Activated CD4-positive, alpha-beta T cell treated with anti-CD3 and anti-CD28 coated beads for 48 hours (primary cell): ENCODE measurements around the gene ARHGAP44.
"Not testable (repeated sequence)": the region's sequence is repeated elsewhere in the genome, so short reads cannot be mapped to it uniquely, and the experiment has no call there.

ENCODE experiments used
- DNase-seq: peaks from one replicate; pipeline ENCODE4 v3.0.0-alpha.2; 2020

Gene ARHGAP44

GRCh38 chr17:12826431-12826830 is 37.1 kb downstream of the ARHGAP44 start:
- no peak for DNase-seq

- no peak for DNase-seq
These were observed 41.5 kb downstream of the ARHGAP44 start for GRCh38 chr17:12830777-12831247.

DNA sequence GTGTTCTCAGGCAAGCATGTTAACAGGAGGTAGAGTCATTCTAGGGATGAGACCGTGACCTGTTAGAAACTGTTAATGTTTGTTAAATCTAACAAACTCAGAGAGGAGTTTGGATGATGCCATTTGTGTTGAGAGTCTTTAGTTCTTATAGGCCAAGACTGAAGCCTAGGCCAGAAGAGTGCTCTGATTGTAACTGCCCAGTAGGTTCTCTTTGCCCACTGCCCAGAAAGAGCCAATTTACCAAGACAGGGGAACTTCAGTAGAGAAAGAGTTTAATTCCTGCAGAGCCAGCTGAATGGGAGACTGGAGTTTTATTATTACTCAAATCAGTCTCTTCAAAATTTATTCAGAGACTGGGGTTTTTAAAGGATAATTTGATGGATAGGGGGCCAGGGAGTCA is 42.5 kb downstream of the ARHGAP44 start:
- DNase-seq = no peak

- no peak for DNase-seq
These were observed 49.7 kb downstream of the ARHGAP44 start for GRCh38 chr17:12839042-12839441.

GRCh38 chr17:12842936-12843335 is 53.6 kb downstream of the ARHGAP44 start:
- no peak for DNase-seq

DNA sequence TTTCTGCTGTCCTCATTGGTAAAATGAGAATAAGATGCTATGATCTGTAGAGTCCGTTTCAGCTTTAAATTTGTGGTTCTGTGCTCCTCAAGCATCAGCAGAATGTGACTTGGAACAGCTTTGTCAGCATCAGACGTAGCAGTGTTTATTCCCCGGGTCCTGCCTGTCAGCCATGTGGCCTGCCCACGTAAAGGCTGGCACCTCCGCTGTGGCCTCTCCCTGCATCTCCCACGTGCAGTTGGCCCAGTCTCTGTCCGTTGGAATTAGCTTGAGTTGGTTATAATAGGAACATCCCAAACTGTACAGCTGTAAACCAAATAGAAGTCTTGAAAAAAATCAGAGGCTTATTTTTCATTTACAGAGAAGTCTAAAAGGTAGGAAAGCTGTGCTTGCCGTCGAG is 61.7 kb downstream of the ARHGAP44 start:
- DNase-seq = no peak

DNA sequence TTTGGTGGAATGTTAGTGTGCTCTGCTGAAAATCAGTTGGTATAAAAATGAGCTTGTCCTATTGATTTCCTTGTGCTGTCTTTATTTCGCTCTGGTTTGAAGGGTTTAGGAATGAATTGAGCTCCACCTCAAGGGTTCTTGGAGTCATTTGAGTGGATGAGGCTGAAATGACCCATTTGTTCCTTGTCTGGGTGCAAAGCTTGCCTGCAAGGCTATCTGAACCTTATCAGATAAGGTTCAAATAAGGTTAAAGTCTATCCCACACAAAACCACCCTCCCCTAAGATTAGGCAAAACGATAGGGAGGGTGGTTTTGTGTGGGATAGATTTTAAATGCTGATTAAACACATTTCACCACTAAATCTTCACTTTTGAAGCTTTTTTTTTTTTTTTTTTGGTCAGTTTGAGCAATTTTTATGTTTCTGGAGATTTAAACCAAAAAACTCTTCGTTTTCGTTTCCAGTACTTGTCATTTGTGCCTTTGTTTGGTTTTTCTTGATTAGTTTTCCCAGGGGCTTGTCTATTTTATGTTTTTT is 62.7 kb downstream of the ARHGAP44 start:
- DNase-seq = no peak

DNA sequence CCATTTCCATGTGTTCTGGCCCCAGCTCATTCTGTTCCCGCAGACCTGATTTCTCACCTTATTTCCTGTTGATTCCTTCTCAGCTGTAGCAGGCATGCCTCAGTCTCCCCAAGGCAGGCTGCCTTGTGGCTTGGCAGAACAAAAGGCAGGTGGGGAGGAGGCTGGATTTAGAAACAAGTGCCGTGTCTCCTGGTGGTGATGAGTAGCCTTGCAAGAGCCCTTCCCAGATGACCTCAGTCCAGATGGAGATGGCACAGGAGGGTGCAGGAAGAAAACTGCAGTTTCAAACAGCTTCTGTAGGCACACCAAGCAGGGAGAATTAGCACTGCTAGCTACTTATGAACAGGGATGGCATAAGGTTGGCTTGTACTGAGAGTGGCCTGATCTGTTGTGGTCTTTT is 64.6 kb downstream of the ARHGAP44 start:
- no peak for DNase-seq

- DNase-seq = no peak
These were observed 67.1 kb downstream of the ARHGAP44 start for GRCh38 chr17:12856416-12856815.

DNA sequence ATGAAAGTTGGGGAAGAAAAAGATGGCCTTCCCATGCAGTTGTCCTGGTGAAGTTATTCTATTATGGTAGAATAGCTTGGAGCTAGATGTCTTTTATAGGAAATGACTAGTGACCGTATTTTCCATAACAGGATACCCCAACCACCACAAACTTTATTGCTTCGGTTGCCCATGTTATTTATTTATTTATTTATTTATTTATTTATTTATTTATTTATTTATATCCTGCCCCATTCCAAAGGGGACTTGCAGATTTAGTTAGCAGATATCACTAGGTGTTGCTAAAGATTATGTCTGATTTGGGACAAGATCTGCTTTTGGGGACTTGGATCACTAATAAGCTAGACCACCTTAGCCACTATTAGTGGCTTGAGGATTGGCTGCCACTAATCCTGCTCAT is 68.3 kb downstream of the ARHGAP44 start:
- no peak for DNase-seq

- no peak for DNase-seq
These were observed 70.2 kb downstream of the ARHGAP44 start for GRCh38 chr17:12859520-12859919.

DNA sequence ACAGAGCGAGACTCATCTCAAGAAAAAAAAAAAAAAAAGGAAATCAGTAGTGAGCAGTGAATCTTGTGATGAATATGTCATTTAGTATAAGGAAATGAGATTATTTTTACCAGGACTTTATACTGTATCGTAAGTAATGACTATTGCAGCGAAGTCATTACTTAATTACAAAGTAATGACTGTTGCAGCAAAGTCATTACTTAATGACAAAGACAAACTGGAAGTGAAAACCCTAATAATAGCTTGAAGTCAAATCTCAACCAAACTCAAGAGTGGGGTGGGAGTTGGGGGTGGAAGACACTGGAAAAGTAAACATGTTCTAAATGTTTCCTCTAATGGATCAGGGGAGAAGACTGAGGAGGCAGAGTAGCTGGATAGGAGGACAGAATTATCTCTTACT is 76.5 kb downstream of the ARHGAP44 start:
- no peak for DNase-seq

DNA sequence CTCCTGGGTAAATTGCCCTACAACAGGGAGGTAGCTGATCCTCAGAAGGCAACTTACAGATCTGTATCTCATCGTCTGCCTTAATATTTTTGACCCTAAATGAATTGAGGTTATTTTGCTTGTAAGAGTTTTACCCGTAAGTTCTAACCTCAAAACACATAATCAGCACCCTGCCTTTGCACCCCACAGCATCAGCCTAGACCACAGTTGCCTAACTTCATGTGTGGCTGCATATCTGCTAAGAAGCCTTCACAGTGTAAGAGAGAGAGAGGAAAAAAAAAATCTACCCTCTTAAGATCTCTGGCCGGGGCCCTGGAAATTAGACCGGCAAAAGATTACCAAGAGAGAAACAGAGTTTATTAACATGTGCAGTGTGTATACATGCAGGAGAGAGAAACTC is 76.9 kb downstream of the ARHGAP44 start:
- no peak for DNase-seq

DNA sequence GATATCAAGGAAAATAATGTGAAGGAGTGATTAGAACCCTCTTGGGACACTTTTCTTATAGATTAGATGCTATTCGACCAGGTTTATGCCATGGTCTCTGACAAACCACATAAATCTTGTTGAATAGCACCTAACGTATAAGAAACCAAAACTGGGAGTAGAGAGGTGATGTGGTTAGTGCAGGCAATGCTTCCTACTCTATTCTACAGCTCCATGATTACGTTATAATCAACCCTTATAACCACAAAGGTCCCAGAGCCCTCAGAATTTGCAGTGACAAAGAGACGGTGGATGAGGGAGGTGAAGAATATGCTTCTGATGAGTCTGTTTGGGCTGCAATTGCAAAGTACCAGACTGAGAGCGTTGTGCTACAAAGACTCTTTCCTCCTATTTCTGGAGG is 78.4 kb downstream of the ARHGAP44 start:
- DNase-seq = no peak

DNA sequence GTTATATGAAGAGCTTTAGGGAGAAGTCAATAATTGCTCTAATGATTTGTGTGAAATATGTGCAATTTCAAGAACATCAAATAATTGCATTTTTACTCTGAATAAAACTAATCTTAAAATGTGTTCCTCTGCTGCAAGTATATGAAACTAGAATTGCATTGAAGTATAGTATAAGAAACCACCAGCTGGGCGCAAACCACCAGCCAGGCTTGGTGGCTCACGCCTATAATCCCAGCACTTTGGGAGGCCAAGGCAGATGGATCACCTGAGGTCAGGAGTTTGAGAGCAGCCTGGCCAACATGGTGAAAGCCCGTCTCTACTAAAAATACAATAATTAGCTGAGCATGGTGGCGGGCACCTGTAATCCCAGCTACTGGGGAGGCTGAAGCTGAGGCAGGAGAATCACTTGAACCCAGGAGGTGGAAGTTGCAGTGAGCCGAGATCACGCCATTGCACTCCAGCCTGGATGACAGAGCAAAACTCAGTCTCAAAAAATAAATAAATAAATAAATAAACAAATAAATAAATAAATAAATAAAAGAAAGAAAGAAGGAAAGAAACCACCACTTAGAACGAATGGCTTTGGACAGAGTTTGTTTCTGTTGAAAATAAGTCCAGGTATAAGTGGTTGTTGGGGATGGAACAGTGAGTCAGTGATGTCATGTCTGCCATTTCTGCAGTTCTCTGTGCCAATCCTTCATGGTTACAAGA is 84.3 kb downstream of the ARHGAP44 start:
- not testable (repeated sequence) for DNase-seq

DNA sequence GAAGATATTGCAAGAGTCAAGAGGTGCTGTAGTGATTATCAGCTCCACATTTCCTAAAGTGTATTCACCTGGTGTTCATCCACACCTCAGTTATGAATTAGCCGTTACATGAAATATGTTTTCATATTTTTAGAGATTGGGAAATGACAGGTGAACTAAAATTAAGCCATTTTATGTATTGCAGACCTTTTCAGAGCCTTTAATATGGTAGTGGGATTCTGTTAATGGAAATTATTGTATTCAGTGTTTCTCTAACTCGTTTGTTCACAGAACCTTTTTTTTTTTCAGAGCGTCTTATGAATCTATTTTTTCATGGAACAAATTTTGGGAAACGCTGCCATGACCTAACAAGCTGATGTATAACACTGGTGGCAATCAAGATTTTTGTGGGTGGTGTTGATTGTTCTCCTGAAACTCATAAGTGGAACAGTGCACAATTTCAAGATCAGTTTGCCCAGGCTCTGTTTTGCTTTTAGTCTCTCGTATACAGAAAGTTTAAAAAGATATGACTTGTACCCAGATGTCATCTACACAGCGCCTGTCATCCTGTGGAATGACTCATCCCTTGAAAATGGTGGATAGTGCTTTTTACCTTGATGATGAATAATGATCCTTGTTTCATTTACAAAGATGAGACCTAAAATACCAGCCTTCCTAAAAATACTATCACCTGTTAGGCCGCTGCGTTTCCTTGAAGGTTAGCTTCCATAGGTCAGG is 88.8 kb downstream of the ARHGAP44 start:
- DNase-seq = no peak

GRCh38 chr17:12879096-12879495 is 89.8 kb downstream of the ARHGAP44 start:
- not testable (repeated sequence) for DNase-seq

GRCh38 chr17:12883472-12883871 is 94.2 kb downstream of the ARHGAP44 start:
- no peak for DNase-seq

- DNase-seq = no peak
These were observed 97.8 kb downstream of the ARHGAP44 start for GRCh38 chr17:12887088-12887487.

- DNase-seq = no peak
These were observed 107.0 kb downstream of the ARHGAP44 start for GRCh38 chr17:12896180-12896785.

DNA sequence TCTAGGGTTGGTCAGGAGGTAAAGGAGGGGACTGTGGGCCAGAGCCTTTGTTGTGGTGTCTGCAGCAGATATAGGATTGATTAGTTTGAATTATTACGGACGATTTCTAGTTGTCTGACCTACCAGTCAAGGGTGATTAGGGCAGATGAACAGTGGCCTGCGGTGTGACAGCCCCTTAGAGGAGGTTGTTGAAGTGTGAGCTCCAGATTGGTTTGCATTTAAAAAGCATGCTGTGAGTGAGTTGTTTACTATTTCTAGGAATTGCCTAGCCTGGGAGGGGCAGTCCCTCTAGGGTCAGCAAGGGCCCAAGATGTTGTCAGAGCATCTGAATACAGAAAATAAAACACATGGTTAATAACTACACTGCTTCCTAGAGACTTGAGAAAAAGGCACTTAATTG is 108.8 kb downstream of the ARHGAP44 start:
- no peak for DNase-seq

GRCh38 chr17:12899604-12900003 is 110.3 kb downstream of the ARHGAP44 start:
- no peak for DNase-seq

DNA sequence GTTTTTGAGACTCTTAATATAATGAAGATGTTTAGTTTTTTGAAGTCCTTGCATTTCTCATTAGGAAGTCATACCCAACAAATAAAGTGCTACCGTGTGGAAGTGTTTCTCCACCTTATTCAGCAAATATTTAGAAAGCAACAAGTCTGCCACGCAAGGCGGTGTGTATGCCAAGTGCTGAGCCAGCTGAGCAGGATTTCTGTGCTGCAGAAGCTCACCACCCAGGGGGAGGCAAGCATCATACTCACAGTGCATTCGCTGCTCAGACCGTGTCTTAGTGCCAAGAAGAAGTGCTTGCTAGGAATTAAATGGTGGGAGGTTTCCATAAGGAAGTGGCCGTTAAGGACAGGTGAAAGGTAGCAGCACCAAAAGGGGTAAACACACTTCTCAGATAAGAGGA is 111.2 kb downstream of the ARHGAP44 start:
- no peak for DNase-seq

- DNase-seq = no peak
These were observed 112.7 kb downstream of the ARHGAP44 start for GRCh38 chr17:12902046-12902445.
